Cardiac fibroblast (primary cell): Measurements from ENCODE around the gene ANTXRL.

Experiments used
- DNase-seq, 2 donors: peaks; one replicate each; pipeline versions ENCODE4 v3.0.0 to v3.0.0-alpha.2; 2010; ENCODE audit warnings: low read depth in 2 of 2
- H3K4me3 ChIP-seq, 2 donors: replicated peaks in 1 of 2; 1 replicate in 1 of 2; 2 replicates in 1 of 2; pipeline ENCODE4 v1.5.1; 2011; ENCODE audit warnings: low read depth in 2 of 2, low read length in 2 of 2, mild to moderate bottlenecking in 2 of 2, moderate library complexity in 1 of 2
- CTCF ChIP-seq: IDR thresholded peaks from one replicate; pipeline ENCODE4 v1.5.1; 2011; ENCODE audit warnings: low read depth, mild to moderate bottlenecking, low read length, inconsistent platforms

The ANTXRL gene

DNA sequence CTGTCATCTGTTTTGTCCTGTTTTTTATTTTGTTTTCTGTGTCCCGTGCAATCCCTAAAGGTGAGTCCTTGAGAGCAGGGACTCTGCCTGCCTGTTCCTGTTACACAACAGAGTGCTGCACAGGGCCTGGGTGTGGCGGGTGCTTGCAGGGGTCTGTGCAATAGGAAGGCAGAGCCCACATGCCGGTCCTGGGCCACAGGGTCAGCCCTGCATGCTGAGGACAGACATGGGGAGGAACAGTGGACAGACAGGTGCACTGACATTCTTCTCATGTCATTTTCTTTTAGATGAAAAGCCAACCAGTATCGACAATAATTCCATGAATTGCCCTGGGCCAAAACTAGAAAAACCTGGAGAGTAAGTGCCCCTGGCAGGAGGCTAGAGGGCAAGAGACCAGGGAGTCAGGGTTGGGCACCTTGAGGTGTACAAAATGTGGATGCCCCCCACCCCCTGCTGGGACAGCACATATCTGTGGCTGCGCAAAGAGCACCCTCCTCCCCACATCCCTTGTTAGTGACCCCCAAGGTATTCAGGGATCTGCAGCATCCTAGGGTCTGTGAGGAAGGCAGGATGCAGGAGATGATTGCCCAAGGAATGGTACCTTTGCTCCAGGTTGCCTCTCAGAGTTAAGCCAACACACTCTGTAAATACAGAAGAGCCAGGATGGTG is 19.9 kb downstream of the ANTXRL start:
- no peak overlapping the region for H3K4me3 ChIP-seq
- TF ChIP-seq CTCF = no peak
- DNase-seq = no peak

DNA sequence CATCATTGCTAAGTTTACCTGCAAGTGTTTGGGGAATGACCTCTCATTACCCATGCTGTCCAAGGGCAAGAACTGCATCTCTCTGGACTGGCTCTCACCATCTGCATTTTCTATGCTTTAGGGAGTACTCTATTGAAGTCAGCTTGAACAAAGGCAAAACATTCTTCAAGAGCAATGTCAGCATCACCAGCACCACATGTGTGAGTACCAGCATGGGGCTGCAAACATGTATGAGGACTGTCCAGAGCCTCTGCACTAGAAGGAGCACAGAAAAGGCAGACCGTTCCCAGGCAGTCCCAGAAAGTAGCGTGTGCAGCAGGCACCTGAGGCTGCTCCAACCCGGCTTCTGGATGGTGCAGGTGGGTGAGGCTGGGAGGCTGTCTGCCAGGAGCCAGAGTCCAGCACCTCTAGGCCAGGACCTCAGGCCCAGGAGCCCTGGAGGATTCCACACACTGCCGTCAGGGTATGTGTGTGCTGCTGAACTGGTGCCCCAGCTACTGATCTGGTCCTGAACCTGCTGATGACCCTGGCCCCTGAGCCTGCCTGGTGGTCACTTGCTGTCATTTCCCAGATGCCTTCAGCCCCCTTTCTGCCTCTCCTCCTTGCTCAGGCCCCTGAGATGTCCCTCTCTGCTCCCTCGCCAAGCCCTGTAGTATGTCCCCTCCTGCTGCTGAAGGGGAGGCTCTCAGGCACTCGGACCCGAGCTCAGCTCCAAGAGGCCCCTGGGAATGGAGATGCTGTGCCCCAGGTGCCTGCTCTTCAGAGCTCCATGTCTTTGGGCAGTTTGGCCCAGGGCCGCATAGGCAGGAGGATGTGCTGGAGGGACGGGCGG is 20.7 kb downstream of the ANTXRL start:
- DNase-seq = no peak
- no peak for TF ChIP-seq CTCF
- no peak overlapping the region for H3K4me3 ChIP-seq

GRCh38 chr10:46308113-46308415 is 21.3 kb downstream of the ANTXRL start:
- TF ChIP-seq CTCF = no peak
- no peak overlapping the region for H3K4me3 ChIP-seq
- no peak for DNase-seq

GRCh38 chr10:46308666-46309450 is 22.1 kb downstream of the ANTXRL start:
- no peak for TF ChIP-seq CTCF

DNA sequence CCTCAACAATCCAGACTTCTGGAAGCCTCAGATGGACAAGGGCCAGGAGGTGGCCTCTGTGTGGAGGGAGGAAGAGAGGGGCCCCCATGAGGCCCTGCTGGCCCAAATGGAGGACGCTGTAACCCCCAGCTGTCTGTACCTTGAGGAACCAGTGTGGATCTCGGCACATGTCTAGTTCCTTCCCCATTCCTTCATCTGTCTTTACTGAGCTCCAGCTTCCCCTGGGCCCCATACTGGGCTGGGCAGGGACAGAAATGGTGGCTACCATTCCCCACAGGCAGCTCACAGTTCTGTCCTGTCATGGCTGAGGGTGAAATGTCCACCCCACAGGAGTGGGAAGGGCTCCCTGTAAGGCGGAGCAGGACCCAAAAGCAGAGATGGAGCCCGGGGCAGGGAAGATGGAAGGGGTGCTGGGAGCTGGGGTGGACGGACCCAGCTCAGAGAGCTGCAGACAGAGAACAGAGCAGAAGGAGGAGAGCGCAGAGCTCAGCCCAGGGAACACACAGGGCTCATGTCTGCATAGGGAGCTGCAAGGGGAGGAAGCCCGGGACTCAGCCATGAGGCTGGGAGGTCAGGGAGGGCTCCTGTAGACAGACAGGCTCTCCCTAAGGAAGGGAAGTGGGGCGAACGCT is 22.8 kb downstream of the ANTXRL start:
- no peak for DNase-seq
- TF ChIP-seq CTCF = no peak
- no peak overlapping the region for H3K4me3 ChIP-seq

More at GRCh38 chr10:46308666-46309450, 22.1 kb downstream of the ANTXRL start:
- no peak for DNase-seq
- no peak overlapping the region for H3K4me3 ChIP-seq

- no peak overlapping the region for H3K4me3 ChIP-seq
- no peak for DNase-seq
Measured at GRCh38 chr10:46310143-46310514, 23.3 kb downstream of the ANTXRL start.

More at GRCh38 chr10:46310143-46310514, 23.3 kb downstream of the ANTXRL start:
- TF ChIP-seq CTCF = no peak
